Lower leg skin (tissue), 3 donors: ENCODE measurements around the gene CDC73.

Experiments
- POLR2A ChIP-seq, 2 donors: fragments of 450-650 bp; IDR thresholded peaks; one replicate each; pipeline ENCODE4 v1.6.1; 2016 to 2017; ENCODE audit warnings: antibody characterized with exemption in 2 of 2, mild to moderate bottlenecking in 1 of 2, moderate library complexity in 1 of 2
- TF ChIP-seq, protein P1 (sequence below), 3 donors: fragments of 450-650 bp; IDR thresholded peaks; one replicate each; pipeline ENCODE4 v1.5.1; 2016; ENCODE audit warnings: antibody characterized with exemption in 3 of 3, mild to moderate bottlenecking in 3 of 3, moderate library complexity in 2 of 3

DNA sequence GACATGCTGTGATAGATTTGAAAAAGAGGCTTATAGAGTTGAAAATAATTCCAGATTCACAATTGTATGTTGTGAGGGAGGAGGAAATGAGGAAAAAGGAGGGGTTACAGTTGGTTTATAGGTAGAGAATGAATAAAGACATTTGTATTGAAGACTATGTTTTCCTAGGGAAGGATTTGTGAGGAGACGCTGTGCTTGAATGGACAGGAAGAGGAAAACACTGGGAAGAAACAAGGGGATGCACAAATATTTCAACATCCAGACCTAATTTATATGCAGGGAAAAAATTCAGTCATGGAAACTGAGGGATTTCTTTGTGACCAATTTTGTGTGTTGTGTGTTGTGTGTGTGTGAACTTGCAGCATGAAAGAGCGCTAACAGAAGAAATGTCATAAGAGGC lies 157.1 kb downstream of the CDC73 start:
- TF ChIP-seq, protein P1, sequence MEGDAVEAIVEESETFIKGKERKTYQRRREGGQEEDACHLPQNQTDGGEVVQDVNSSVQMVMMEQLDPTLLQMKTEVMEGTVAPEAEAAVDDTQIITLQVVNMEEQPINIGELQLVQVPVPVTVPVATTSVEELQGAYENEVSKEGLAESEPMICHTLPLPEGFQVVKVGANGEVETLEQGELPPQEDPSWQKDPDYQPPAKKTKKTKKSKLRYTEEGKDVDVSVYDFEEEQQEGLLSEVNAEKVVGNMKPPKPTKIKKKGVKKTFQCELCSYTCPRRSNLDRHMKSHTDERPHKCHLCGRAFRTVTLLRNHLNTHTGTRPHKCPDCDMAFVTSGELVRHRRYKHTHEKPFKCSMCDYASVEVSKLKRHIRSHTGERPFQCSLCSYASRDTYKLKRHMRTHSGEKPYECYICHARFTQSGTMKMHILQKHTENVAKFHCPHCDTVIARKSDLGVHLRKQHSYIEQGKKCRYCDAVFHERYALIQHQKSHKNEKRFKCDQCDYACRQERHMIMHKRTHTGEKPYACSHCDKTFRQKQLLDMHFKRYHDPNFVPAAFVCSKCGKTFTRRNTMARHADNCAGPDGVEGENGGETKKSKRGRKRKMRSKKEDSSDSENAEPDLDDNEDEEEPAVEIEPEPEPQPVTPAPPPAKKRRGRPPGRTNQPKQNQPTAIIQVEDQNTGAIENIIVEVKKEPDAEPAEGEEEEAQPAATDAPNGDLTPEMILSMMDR (IDR thresholded peaks at IDR 0.05), result no peak
- TF ChIP-seq POLR2A (IDR thresholded peaks at IDR 0.05), result no peak
